ENCODE results near the gene PPM1D.
"Not testable (repeated sequence)": the region's sequence is repeated elsewhere in the genome, so short reads cannot be mapped to it uniquely, and the experiment has no call there.

The PPM1D gene

DNA sequence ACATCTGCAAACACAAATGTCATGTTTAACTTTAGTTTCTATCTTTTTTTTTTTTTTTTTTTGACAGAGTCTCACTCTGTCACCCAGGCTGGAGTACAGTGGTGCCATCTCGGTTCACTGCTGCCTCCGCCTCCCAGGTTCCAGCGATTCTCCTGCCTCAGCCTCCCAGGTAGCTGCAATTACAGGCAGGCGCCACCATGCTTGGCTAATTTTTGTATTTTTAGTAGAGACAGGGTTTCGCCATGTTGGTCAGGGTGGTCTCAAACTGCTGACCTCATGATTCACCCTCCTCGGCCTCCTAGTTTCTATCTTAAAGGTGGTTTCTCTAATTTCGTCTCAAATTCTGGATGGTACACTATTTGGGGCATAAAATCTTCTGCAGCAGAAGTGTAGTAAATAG, 5.8 kb upstream of the PPM1D start:
- not testable (repeated sequence) for ATAC-seq, DNase-seq

DNA sequence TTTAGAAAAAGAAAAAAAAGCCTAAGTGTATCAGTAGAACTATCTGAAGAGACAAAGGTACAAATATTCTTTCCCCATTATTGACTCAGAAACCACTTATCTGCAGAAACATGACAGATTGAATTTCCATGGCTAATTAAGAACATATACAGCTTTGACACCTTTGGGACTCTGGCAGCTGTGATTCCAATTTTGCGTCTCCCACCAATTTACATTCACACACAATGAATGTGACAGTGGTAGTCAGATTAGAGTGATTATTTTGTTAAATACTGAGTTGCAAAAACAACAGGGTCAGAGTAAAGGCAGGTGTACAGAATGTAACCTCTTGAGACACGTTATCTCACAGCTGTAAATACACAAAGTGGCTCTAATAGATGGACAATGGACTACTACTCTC, 5.3 kb upstream of the PPM1D start:
- ATAC-seq: no peak
- DNase-seq: no peak

DNA sequence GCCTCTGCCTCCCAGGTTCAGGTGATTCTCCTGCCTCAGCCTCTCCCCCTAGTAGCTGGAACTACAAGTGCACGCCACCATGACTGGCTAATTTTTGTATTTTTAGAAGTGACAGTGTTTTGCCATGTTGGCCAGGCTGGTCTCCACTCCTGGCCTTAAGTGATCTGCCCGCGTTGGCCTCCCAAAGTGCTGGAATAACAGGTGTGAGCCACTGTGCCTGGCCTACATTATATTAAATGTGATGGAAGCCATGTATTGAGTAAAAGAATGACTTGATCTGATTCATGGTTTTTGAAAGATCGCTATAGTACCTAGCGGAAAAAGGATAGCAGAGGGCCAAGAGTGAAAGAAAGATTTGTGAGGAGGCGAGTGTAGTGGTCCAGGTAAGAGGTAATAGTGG, 2.7 kb upstream of the PPM1D start:
- no peak for ATAC-seq
- no peak for DNase-seq

DNA sequence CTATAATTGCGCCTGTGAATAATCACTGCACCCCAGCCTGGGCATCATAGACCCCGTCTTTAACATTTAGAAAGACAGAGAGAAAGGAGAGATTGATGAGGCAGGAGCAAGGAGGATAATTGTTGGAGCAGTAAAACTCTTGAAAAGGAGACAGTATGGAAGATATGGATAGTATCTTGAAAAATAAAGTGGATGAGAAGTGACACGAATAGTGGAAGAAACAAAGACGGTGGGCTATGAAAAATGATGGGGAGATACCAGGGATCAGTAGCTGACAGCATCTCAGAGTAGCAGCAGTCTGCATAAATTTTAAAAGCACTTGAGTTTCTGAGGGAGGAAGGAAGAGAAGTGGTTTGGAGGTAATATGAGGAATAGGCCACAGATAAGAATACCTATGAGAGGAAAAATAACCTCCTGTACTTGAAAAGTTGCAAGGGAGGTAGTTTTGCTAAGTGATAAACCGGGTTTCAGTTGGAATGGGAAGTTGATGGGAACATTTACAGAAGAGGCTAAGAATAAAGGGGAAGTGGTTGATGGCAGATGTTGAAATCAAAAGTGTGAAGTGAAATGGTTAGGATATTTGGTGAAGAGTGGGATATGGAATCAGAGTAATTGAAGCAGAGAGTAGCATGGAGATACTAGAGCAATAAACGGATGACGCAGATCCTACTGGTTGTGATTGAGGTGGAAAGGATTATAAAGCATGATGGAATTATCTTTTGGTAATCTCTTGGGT, 1.8 kb upstream of the PPM1D start:
- no peak for ATAC-seq
- no peak for DNase-seq

DNA sequence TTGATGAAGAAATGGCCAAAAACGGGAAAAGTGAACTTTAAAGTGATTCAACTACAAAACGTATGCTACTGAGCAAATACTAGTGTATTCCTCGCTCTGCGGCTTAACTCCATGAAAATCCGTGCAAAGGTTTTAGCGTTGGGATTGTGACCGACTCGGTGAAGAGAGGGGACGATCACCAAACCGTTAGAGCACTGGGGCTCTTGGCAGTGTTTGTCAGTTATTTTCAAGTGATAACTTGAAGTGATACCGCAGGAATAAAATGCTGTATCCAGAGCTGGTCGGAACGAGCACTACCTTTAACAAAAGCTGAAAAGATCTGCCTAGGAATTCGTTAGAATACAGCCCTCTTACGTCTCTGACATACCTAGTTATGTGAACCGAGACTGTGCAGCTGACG, 773 bp upstream of the PPM1D start:
- ATAC-seq (no peak), DNase-seq (peak; percentile 7)

DNA sequence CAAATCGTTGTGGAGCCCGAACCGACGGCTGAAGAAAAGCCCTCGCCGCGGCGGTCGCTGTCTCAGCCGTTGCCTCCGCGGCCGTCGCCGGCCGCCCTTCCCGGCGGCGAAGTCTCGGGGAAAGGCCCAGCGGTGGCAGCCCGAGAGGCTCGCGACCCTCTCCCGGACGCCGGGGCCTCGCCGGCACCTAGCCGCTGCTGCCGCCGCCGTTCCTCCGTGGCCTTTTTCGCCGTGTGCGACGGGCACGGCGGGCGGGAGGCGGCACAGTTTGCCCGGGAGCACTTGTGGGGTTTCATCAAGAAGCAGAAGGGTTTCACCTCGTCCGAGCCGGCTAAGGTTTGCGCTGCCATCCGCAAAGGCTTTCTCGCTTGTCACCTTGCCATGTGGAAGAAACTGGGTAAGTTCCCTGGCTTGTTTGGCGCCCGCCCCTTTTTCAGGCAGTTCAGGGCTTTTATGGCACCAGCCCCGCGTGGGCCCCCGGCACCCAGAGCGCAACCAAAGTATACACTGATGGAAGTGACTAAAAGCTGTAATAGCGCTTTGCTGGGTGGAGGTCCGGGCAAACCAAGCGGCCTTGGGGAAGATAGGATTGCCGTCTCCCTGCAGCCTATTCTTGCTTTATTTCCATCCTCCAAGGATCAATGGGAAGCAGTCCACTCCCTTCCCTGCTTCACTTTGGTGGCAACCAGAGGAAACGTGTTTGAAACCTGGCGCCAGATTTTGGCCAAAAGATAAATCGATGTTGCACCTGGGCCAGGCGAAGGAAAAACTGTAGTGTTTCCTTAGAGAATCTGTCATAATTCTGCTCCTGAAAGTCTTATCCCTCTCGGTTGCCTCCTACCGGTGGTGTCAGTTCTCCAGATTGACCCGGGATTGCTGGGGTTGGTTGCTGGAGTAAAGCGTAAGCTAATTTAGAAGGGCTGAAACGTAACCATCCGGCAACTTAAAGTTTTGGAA, 775 bp downstream of the PPM1D start:
- peak; percentile 14 for ATAC-seq
- DNase-seq: peak; percentile 77

DNA sequence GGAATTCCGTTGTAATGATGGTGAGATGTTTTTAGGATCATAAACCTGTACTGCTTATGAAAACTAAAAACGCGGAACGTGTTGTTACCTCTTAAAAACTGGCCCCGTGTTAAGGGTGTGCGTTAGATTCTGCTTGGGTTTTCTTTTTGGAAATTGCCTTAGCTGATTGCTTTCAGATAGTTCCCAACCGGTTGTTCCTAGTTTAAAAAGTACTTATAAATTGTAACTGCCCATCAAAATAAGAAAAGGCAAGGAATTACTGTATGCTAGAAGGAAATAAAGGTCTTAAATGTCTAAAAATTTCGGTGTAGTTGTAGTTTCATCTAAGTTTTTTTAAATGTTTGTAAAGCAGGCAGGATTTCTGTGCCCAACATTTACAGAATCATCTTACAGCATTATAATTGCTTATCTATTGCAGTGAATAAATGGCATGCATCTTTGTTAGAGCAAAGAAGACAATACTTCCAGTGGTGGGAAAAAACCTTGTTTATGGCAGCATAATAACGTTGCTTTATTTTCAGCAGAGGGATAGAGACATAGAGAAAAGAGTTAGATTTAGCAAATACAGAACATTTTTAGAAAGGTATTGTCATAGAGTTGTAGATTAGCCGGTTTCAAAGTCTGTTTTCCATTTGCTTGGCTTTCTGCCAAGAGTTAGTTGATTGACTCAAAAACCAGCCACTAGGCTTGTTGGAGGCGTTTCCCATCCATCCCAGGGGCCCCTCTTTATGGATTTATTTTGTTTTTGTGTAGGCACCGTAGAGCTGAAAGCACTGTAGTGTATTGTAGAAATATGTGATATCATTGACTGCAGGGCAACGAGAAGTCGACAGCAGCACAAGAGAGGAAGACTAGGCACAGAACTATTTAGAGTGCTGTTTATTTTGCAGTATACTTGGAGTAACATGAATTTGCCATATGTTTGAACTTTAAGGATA, 1.7 kb downstream of the PPM1D start:
- DNase-seq: peak; percentile 51

DNA sequence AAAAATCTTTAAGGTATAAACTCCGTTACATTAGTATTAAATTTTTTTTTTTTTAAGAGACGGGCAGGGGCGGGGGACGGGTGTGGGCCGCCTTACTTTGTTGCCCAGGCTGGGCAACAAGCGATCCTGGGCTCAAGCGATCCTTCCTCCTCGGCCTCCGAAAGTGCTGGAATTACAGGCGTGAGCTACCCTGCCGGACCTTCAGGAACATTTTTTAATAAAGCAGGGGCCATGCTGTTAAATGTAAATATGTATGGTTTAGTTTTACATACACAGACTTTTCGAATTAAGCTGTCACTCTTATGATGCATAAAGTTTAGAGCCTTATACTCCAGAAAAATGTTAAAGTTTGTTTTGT, 2.4 kb downstream of the PPM1D start:
- no peak for ATAC-seq

More for the DNA sequence above, 1.7 kb downstream of the PPM1D start:
- ATAC-seq: no peak

DNA sequence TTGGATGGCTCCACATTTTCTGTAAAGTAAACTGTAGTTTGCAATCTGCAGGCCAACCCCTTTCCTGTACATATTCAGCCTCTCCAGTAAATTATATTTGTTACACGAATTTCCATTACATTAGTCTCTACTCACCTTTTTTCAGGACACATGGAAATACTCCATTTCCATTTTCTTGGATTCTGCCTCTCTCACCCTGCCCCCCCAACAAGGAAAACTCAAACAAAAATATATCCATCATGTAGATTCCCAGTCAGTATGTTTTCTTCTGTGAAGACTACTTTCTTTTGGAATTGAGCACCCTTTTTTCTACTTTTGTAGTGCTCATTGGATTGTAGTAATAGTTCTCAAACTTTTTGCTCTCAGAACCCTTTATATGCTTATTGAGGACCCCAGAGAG, 2.9 kb downstream of the PPM1D start:
- ATAC-seq: no peak
- no peak for DNase-seq

More for the DNA sequence above, 2.4 kb downstream of the PPM1D start:
- no peak for DNase-seq

DNA sequence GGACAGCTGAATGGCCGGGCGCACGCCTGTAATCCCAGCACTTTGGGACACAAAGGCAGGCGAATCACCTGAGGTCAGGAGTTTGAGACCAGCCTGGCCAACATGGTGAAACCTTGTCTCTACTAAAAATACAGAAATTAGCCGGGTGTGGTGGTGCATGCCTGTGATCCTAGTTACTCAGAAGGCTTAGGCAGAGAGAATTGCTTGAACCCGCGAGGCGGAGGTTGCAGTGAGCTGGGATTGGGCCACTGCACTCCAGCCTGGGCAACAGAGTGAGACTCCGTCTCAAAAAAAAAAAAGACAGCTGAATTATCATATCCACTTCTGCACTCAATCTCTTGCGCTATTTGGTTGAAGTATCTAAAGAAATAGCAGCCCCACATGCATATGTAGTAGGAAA, 3.5 kb downstream of the PPM1D start:
- not testable (repeated sequence) for ATAC-seq, DNase-seq

DNA sequence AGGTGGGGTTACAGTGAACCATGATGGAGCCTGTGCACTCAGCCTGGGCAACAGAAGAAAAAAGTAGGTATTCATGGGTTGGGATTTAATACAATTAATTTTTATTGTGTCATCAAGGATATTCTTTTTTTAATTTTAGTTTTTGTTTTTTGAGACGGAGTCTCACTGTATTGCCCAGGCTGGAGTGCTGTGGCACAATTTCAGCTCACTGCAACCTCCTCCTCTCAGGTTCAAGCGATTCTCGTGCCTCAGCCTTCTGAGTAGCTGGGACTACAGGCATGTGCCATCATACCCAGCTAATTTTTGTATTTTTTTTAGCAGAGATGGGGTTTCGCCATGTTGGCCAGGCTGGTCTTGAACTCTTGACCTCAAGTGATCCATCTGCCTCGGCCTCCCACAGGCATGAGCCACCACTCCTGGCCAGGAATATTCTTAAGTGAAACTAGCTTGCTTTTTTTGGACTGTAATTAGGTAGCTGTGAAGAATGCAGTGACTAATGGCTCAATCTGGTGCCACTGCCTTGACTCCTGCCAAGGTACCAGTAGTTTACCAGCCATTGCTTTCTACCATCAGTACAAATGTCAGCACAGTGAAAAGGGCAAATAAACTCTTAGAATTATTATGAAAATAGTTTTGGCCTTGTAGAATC, 4.8 kb downstream of the PPM1D start:
- no peak for DNase-seq
- ATAC-seq: no peak

DNA sequence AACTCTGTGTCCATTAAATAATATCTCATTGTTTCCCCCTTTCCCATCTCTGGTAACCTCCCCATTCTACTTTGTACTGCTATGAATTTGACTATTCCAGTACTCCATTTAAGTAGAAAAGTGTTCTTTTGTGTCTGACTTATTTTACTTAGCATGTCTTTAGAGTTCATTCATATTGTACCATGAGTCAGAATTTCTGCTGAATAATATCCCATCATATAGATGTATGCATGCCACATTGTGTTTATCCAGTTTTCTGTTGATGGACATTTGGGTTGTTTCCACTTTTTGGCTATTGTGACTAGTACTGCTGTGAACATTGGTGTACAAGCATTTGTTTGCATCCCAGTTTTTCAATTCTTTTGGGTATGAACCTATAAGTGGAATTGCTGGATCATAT, 6.0 kb downstream of the PPM1D start:
- DNase-seq (no peak), ATAC-seq (no peak)

DNA sequence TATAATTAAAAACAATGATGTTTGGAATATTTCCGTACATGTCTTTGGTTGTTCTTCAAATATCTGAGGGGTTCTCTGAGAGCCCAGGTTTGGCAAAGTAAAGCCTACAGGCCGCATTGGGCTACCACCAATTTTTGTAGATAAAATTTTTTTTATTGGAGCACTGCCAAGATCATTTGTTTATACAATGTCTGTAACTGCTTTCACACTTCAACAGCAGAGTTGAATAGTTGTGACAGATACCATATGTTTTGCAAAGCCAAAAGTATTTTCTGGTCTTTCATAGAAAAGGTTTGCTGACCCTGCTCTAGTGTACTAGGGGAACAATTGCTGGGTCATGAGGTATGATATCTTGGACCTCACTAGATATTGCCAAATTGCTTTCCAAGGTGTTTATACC, 10.5 kb downstream of the PPM1D start:
- DNase-seq (no peak), ATAC-seq (no peak)

DNA sequence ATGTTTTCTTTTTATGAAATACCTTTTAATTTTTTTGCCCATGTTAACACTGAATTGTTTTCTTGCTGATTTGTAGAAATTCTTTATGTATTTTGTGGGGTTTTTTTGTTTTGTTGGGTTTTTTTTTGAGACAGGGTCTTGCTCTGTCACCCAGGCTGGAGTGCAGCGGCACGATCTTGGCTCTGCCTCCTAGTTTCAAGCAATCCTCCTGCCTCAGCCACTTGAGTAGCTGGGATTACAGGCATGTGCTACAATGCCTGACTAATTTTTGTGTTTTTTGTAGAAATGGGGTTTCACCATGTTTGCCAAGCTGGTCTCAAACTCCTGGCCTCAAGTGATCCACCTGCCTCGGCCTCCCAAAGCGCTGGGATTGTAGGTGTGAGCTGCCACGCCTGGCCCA, 11.3 kb downstream of the PPM1D start:
- not testable (repeated sequence) for ATAC-seq, DNase-seq

DNA sequence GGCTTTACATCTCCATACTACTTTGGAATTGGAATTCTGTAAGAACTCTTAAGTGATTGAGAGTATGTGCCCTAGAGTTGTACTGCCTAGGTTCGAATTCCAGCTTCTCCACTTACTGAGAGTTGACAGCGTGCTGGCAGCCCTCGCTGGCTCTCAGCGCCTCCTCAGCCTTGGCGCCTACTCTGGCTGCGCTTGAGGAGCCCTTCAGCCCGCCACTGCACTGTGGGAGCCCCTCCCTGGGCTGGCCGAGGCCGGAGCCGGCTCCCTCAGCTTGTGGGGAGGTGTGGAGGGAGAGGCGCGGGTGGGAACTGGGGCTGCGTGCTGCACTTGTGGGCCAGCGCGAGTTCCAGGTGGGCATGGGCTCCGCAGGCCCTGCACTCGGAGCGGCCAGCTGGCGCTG, 13.3 kb downstream of the PPM1D start:
- DNase-seq: no peak
- no peak for ATAC-seq

DNA sequence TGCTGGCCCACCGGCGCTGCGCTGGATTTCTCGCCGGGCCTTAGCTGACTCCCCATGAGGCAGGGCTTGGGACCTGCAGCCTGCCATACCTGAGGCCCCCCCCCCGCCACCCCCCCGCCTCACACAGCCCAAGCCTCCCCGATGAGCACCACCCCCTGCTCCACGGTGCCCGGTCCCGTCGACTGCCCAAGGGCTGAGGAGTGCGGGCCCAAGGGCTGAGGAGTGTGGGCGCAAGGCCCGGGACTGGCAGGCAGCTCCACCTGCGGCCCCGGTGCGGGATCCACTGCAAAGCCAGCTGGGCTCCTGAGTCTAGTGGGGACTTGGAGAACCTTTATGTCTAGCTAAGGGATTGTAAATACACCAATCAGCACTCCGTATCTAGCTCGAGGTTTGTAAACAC, 13.8 kb downstream of the PPM1D start:
- DNase-seq, ATAC-seq: not testable (repeated sequence)

DNA sequence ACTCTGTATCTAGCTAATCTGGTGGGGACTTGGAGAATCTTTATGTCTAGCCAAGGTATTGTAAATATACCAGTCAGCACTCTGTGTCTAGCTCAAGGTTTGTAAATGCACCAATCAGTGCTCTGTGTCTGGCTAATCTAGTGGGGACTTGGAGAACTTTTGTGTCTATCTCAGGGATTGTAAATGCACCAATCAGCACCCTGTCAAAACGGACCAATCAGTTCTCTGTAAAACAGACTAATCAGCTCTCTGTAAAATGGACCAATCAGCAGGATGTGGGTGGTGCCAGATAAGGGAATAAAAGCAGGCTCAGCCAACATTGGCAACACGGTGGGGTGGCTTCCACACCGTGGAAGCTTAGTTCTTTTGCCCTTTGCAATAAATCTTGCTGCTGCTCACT, 14.3 kb downstream of the PPM1D start:
- not testable (repeated sequence) for DNase-seq, ATAC-seq

DNA sequence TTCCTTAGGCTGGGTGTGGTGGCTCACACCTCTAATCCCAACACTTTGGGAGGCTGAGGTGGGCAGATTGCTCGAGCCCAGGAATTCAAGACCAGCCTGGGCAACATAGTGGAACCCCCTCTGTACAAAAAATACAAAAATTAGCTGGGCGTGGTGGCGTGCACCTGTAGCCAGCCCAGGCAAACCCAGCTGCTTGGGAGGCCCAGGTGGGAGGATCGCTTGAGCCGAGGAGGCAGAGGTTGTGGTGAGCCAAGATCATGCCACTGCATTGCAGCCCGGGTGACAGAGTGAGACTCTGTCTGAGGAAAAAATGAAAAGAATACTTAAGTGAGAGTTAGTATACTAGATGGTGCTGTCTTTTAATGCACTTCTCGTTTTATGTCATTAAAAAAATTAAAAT, 15.1 kb downstream of the PPM1D start:
- DNase-seq (no peak), ATAC-seq (no peak)

DNA sequence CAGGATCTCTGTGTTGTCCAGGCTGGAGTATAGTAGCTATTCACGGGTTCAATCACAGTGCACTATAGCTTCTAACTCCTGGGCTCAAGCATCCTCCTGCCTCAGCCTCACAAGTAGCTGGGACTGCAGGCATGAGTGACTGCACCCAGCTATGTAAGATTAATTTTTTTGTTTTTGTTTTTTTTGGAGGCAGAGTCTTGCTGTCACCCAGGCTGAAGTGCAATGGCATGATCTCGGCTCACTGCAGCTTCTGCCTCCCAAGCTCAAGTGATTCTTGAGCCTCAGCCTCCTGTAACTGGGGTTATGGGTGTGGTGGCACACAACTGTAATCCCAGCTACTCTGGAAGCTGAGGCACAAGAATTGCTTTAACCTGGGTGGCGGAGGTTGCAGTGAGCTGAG, 15.8 kb downstream of the PPM1D start:
- ATAC-seq (no peak), DNase-seq (no peak)

DNA sequence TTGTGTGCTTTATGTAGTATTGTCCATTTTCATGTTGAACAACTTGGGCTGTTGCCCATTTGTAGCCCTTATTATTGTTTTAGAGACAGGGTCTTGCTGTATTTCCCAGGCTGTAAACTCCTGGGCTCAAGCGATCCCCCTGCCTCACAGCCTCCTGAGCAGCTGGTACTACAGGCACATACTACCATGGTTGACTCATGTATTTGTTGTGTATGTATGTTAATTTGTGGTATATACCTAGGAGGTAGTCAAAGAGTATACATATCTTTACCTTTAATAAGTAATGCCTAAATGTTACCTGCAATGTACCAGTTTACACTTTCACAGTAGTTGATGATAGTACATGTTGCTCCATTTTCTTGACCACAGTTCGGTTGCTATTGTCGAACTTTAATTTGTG, 18.1 kb downstream of the PPM1D start:
- ATAC-seq (no peak), DNase-seq (no peak)

DNA sequence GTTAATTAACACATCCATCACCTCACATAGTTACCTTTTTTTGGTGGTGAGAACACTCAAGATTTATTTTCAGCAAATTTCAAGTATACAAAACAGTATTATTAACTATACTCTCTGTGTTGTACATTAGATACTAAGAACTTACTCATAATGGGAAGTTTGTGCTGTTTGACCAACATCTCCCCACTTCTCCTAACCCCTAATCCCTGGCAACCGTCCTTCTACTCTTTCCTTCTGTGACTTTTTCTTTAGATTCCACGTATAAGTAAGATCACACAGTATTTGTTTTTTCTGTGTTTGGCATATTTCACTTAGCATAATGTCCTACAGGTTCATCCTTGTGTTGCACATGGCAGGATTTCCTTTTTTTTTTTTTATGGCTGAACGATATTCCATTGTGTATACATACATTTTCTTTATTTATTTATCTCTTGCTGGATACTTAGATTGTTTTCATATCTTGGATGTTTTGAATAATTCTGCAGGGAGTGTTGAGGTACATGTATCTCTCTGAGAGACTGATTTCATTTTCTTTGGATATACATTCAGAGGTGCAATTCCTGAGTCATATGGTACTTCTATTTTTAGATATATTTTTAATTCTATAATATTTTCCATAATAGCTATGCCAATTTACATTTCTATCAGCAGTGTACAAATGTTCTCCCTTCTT, 19.0 kb downstream of the PPM1D start:
- ATAC-seq: no peak
- no peak for DNase-seq

Measured in stimulated activated naive CD8-positive, alpha-beta T cell treated with anti-CD3 and anti-CD28 coated beads, Interleukin-15, Interleukin-2, amounts not matched to agents 100 U/mL and 50 U/mL, for 24 hours (primary cell).